Measurements from ENCODE around the gene ARCN1. TPM values are rescaled to one million over a fixed set of nuclear protein-coding genes. Genes with fewer than 3 reads are reported as not detected.
"Not testable (repeated sequence)": the region's sequence is repeated elsewhere in the genome, so short reads cannot be mapped to it uniquely, and the experiment has no call there.

Gene ARCN1
- total RNA-seq, 1 donor from 2014 or later, result 162 TPM

- Mint-ChIP-seq H3K9me3 (no peaks in the 10 kb centered on the region), H3K27me3 (ENCODE audit: insufficient read depth) (peaks cover 2% of the 10 kb centered on the region), H3K27ac (peak overlapping the region; percentile 29), H3K4me3 (peak overlapping the region; percentile 81), H3K4me1 (ENCODE audit: low read depth) (peaks cover 7% of the 10 kb centered on the region), H3K36me3 (ENCODE audit: low read depth) (peaks cover 5% of the 10 kb centered on the region)
- no peak for DNase-seq (ENCODE audit: low spot score)
- intact Hi-C loops (cut with micrococcal nuclease), result loop anchor here (5.0 to 10.0 kb wide), 2 partner anchors 50 to 258 kb away; no protein-coding TSS in a partner anchor
Observed at GRCh38 chr11:118565051-118565450, 7.2 kb upstream of the ARCN1 start.

- intact Hi-C loops (cut with micrococcal nuclease), result loop anchor here (5.0 to 10.0 kb wide), 5 partner anchors 55 to 498 kb away; partner anchors contain the start of genes DDX6 and VPS11
- Mint-ChIP-seq H3K9me3 (no peaks in the 10 kb centered on the region), H3K36me3 (ENCODE audit: low read depth) (peaks cover 6% of the 10 kb centered on the region), H3K4me3 (no peak overlapping the region), H3K27ac (no peak overlapping the region), H3K4me1 (ENCODE audit: low read depth) (peaks cover 32% of the 10 kb centered on the region), H3K27me3 (ENCODE audit: insufficient read depth) (peaks cover 2% of the 10 kb centered on the region)
- DNase-seq (ENCODE audit: low spot score), result no peak
Observed at GRCh38 chr11:118569670-118570069, 2.5 kb upstream of the ARCN1 start.

- Mint-ChIP-seq H3K4me1 (ENCODE audit: low read depth) (peaks cover 37% of the 10 kb centered on the region), H3K36me3 (ENCODE audit: low read depth) (peaks cover 7% of the 10 kb centered on the region), H3K4me3 (no peak overlapping the region), H3K27ac (no peak overlapping the region), H3K9me3 (no peaks in the 10 kb centered on the region), H3K27me3 (ENCODE audit: insufficient read depth) (peaks cover 2% of the 10 kb centered on the region)
- intact Hi-C loops (cut with micrococcal nuclease), result loop anchor here (5.0 kb wide), 3 partner anchors 222 to 497 kb away; partner anchors contain the start of genes DDX6 and VPS11
- no peak for DNase-seq (ENCODE audit: low spot score)
Observed at GRCh38 chr11:118570787-118571186, 1.4 kb upstream of the ARCN1 start.

- not testable (repeated sequence) for DNase-seq (ENCODE audit: low spot score); H3K9me3 Mint-ChIP-seq
Observed at GRCh38 chr11:118571701-118572060, 528 bp upstream of the ARCN1 start.

GRCh38 chr11:118572981-118573550, 857 bp downstream of the ARCN1 start:
- H3K4me1 Mint-ChIP-seq (ENCODE audit: low read depth), result peaks cover 54% of the 10 kb centered on the region
- H3K4me3 Mint-ChIP-seq, result peak overlapping the region; percentile 98
- peak; percentile 20 for DNase-seq (ENCODE audit: low spot score)
- intact Hi-C loops (cut with micrococcal nuclease), result loop anchor here (1.0 to 5.0 kb wide), 9 partner anchors 34 to 1244 kb away; partner anchors contain the start of genes ATP5MG, DDX6, PHLDB1 and UBE4A
- H3K27ac Mint-ChIP-seq, result peak overlapping the region; percentile 96
- no peaks in the 10 kb centered on the region for H3K27me3 Mint-ChIP-seq (ENCODE audit: insufficient read depth)
- peaks cover 9% of the 10 kb centered on the region for H3K36me3 Mint-ChIP-seq (ENCODE audit: low read depth)
- H3K9me3 Mint-ChIP-seq, result no peaks in the 10 kb centered on the region

More at GRCh38 chr11:118571701-118572060, 528 bp upstream of the ARCN1 start:
- intact Hi-C loops (cut with micrococcal nuclease), result loop anchor here (2.0 to 5.0 kb wide), 8 partner anchors 35 to 1243 kb away; partner anchors contain the start of genes DDX6, PHLDB1, UBE4A and VPS11
- Mint-ChIP-seq H3K4me3 (peak overlapping the region; percentile 98), H3K27ac (peak overlapping the region; percentile 96), H3K4me1 (ENCODE audit: low read depth) (peaks cover 46% of the 10 kb centered on the region)
- not testable (repeated sequence) for H3K27me3 Mint-ChIP-seq (ENCODE audit: insufficient read depth); H3K36me3 Mint-ChIP-seq (ENCODE audit: low read depth)

- H3K27ac Mint-ChIP-seq, result no peak overlapping the region
- H3K4me1 Mint-ChIP-seq (ENCODE audit: low read depth), result peaks cover 57% of the 10 kb centered on the region
- H3K27me3 Mint-ChIP-seq (ENCODE audit: insufficient read depth), result no peaks in the 10 kb centered on the region
- intact Hi-C loops (cut with micrococcal nuclease), result loop anchor here (5.0 kb wide), 3 partner anchors 218 to 493 kb away; partner anchors contain the start of genes DDX6 and VPS11
- peak overlapping the region; percentile 58 for H3K4me3 Mint-ChIP-seq
- no peaks in the 10 kb centered on the region for H3K9me3 Mint-ChIP-seq
- no peak for DNase-seq (ENCODE audit: low spot score)
- peaks cover 11% of the 10 kb centered on the region for H3K36me3 Mint-ChIP-seq (ENCODE audit: low read depth)
Observed at GRCh38 chr11:118574636-118575035, 2.4 kb downstream of the ARCN1 start.

- H3K27ac Mint-ChIP-seq; H3K4me3 Mint-ChIP-seq; intact Hi-C loops (cut with micrococcal nuclease); H3K27me3 Mint-ChIP-seq (ENCODE audit: insufficient read depth); DNase-seq (ENCODE audit: low spot score); H3K9me3 Mint-ChIP-seq: not testable (repeated sequence)
- H3K36me3 Mint-ChIP-seq (ENCODE audit: low read depth), result peaks cover 18% of the 10 kb centered on the region
- peaks cover 46% of the 10 kb centered on the region for H3K4me1 Mint-ChIP-seq (ENCODE audit: low read depth)
Observed at GRCh38 chr11:118577995-118578394, 5.8 kb downstream of the ARCN1 start.

- Mint-ChIP-seq H3K9me3 (no peaks in the 10 kb centered on the region), H3K4me3 (no peak overlapping the region), H3K36me3 (ENCODE audit: low read depth) (peaks cover 29% of the 10 kb centered on the region), H3K27ac (no peak overlapping the region), H3K4me1 (ENCODE audit: low read depth) (peaks cover 18% of the 10 kb centered on the region), H3K27me3 (ENCODE audit: insufficient read depth) (no peaks in the 10 kb centered on the region)
- DNase-seq (ENCODE audit: low spot score), result no peak
- intact Hi-C loops (cut with micrococcal nuclease), result no loop called here
Observed at GRCh38 chr11:118581057-118581456, 8.8 kb downstream of the ARCN1 start.

GRCh38 chr11:118587952-118588351, 15.7 kb downstream of the ARCN1 start:
- intact Hi-C loops (cut with micrococcal nuclease), result no loop called here
- no peak for DNase-seq (ENCODE audit: low spot score)
- Mint-ChIP-seq H3K27ac (no peak overlapping the region), H3K27me3 (ENCODE audit: insufficient read depth) (no peaks in the 10 kb centered on the region), H3K4me3 (no peak overlapping the region), H3K4me1 (ENCODE audit: low read depth) (no peaks in the 10 kb centered on the region), H3K36me3 (ENCODE audit: low read depth) (peaks cover 50% of the 10 kb centered on the region), H3K9me3 (no peaks in the 10 kb centered on the region)

GRCh38 chr11:118592616-118593367, 20.6 kb downstream of the ARCN1 start:
- intact Hi-C loops (cut with micrococcal nuclease), result no loop called here
- Mint-ChIP-seq H3K27ac (no peak overlapping the region), H3K36me3 (ENCODE audit: low read depth) (peaks cover 46% of the 10 kb centered on the region), H3K4me3 (no peak overlapping the region), H3K9me3 (no peaks in the 10 kb centered on the region), H3K27me3 (ENCODE audit: insufficient read depth) (no peaks in the 10 kb centered on the region), H3K4me1 (ENCODE audit: low read depth) (peaks cover 9% of the 10 kb centered on the region)
- DNase-seq (ENCODE audit: low spot score), result no peak

- H3K4me3 Mint-ChIP-seq; H3K27me3 Mint-ChIP-seq (ENCODE audit: insufficient read depth); DNase-seq (ENCODE audit: low spot score); H3K4me1 Mint-ChIP-seq (ENCODE audit: low read depth); H3K9me3 Mint-ChIP-seq: not testable (repeated sequence)
- H3K27ac Mint-ChIP-seq, result peak overlapping the region; percentile 2
- H3K36me3 Mint-ChIP-seq (ENCODE audit: low read depth), result peaks cover 45% of the 10 kb centered on the region
- intact Hi-C loops (cut with micrococcal nuclease), result loop anchor here (1.0 kb wide), 2 partner anchors 16 to 64 kb away; no protein-coding TSS in a partner anchor
Observed at GRCh38 chr11:118594984-118595383, 22.8 kb downstream of the ARCN1 start.

- Mint-ChIP-seq H3K36me3 (ENCODE audit: low read depth) (peaks cover 41% of the 10 kb centered on the region), H3K27me3 (ENCODE audit: insufficient read depth) (no peaks in the 10 kb centered on the region), H3K4me1 (ENCODE audit: low read depth) (peaks cover 9% of the 10 kb centered on the region), H3K9me3 (no peaks in the 10 kb centered on the region), H3K27ac (no peak overlapping the region), H3K4me3 (no peak overlapping the region)
- DNase-seq (ENCODE audit: low spot score), result no peak
- intact Hi-C loops (cut with micrococcal nuclease), result no loop called here
Observed at GRCh38 chr11:118596224-118597146, 24.3 kb downstream of the ARCN1 start.
